Heart left ventricle (tissue), 11 donors: Measurements from ENCODE around the gene COPE. TPM values are rescaled to one million over a fixed set of nuclear protein-coding genes. Genes with fewer than 3 reads are reported as not detected.

ENCODE experiments used
- polyA plus RNA-seq, 2 donors: library from polyadenylated mRNA; stranded (reverse); fragments of 200-250 nt; gene quantifications; one replicate each; pipeline ENCODE4 v1.2.3, GENCODE V29; 2013
- total RNA-seq, 9 donors: library from RNA; depleted of rRNA in 2 of 9; stranded (reverse); fragments of >200 nt in 2 of 9; fragmentation: NEBNext Ultra II Directional in 3 of 9; extraction: Animal tissue kit (Norgen Biotek cat#: 25700) in 3 of 9; gene quantifications; one replicate each; pipeline versions ENCODE4 v1.1.0 to v1.2.4, GENCODE V29; 2016 to 2023
- donor health status: ischemic (EF 13 %, LVEDD 7.1; RV severe dilation, severe dysfunction).
- donor health status: healthy with polysubstance abuse.
- donor health status: DM: no; HTN: yes; CAD: no.
- donor health status: DM: no; HTN: no; CAD: no.
- donor health status: ischemic (EF 25% LVEDD 5.7; RV mildly dilated, moderate dysfunction).
- donor health status: healthy.
- donor health status: DM: yes; HTN: yes; CAD: no.
- donor health status: PGD.
- donor health status: nonischemic (EF 23%, LVEDD 6.1; RV moderate dilation, normal function).

The COPE gene
- total and polyA plus RNA-seq, 11 donors: 94.0 to 241 (median 147) TPM

Other genes with a start within 250 kb of the COPE start
- gene CRTC1, start 235.7 kb downstream of the COPE start, total RNA-seq: 10 to 100 TPM in 2 of 9 donors, 1 to 10 TPM in 7; 3.8 to 10.2 (median 8.2) TPM
- gene CRTC1, start 235.7 kb downstream of the COPE start, polyA plus RNA-seq: 1 to 10 TPM; 4.4 to 6.4 TPM
- 1 to 10 TPM in 3 of 9 donors, under 1 TPM in 5, not detected in 1; 0.16 to 2.7 (median 0.60) TPM for gene COMP, start 128.1 kb downstream of the COPE start, total RNA-seq
- under 1 TPM; 0.11 to 0.53 TPM for gene COMP, start 128.1 kb downstream of the COPE start, polyA plus RNA-seq
- gene UPF1, start 87.4 kb downstream of the COPE start, total RNA-seq: 10 to 100 TPM; 27.5 to 84.4 (median 40.2) TPM
- gene UPF1, start 87.4 kb downstream of the COPE start, polyA plus RNA-seq: 10 to 100 TPM; 33.4 to 34.3 TPM
- 1 to 10 TPM in 4 of 9 donors, under 1 TPM in 5; 0.21 to 2.1 (median 0.72) TPM for gene CERS1, start 23.2 kb downstream of the COPE start, total RNA-seq
- gene CERS1, start 23.2 kb downstream of the COPE start, polyA plus RNA-seq: under 1 TPM; 0.27 to 0.40 TPM
- gene DDX49, start 328 bp upstream of the COPE start, total RNA-seq: 10 to 100 TPM; 14.3 to 49.9 (median 25.9) TPM
- 10 to 100 TPM; 41.2 to 56.9 TPM for gene DDX49, start 328 bp upstream of the COPE start, polyA plus RNA-seq
- 10 to 100 TPM; 13.6 to 36.8 (median 16.4) TPM for gene HOMER3, start 21.8 kb upstream of the COPE start, total RNA-seq
- 10 to 100 TPM; 27.4 to 32.4 TPM for gene HOMER3, start 21.8 kb upstream of the COPE start, polyA plus RNA-seq
- gene SUGP2, start 114.1 kb upstream of the COPE start, total RNA-seq: 10 to 100 TPM; 36.1 to 76.5 (median 59.4) TPM
- gene SUGP2, start 114.1 kb upstream of the COPE start, polyA plus RNA-seq: 10 to 100 TPM; 36.8 to 47.8 TPM
- gene ARMC6, start 114.2 kb upstream of the COPE start, total RNA-seq: 10 to 100 TPM in 8 of 9 donors, 1 to 10 TPM in 1; 9.9 to 23.6 (median 18.0) TPM
- gene ARMC6, start 114.2 kb upstream of the COPE start, polyA plus RNA-seq: 10 to 100 TPM; 22.4 to 24.7 TPM
- gene SLC25A42, start 144.6 kb upstream of the COPE start, total RNA-seq: 10 to 100 TPM; 15.7 to 28.0 (median 17.9) TPM
- 10 to 100 TPM; 15.6 to 21.1 TPM for gene SLC25A42, start 144.6 kb upstream of the COPE start, polyA plus RNA-seq
- gene TMEM161A, start 219.1 kb upstream of the COPE start, total RNA-seq: 10 to 100 TPM; 12.3 to 29.7 (median 20.8) TPM
- 10 to 100 TPM; 22.1 to 26.1 TPM for gene TMEM161A, start 219.1 kb upstream of the COPE start, polyA plus RNA-seq